CD4-positive, alpha-beta T cell treated with Interleukin-2 at 100 ng/mL for 4 hours (primary cell): ENCODE measurements around the gene IPPK.

Source experiments
- DNase-seq: peaks from one replicate; pipeline ENCODE4 v3.0.0-alpha.2; 2020; ENCODE audit warnings: low spot score

IPPK gene

DNA sequence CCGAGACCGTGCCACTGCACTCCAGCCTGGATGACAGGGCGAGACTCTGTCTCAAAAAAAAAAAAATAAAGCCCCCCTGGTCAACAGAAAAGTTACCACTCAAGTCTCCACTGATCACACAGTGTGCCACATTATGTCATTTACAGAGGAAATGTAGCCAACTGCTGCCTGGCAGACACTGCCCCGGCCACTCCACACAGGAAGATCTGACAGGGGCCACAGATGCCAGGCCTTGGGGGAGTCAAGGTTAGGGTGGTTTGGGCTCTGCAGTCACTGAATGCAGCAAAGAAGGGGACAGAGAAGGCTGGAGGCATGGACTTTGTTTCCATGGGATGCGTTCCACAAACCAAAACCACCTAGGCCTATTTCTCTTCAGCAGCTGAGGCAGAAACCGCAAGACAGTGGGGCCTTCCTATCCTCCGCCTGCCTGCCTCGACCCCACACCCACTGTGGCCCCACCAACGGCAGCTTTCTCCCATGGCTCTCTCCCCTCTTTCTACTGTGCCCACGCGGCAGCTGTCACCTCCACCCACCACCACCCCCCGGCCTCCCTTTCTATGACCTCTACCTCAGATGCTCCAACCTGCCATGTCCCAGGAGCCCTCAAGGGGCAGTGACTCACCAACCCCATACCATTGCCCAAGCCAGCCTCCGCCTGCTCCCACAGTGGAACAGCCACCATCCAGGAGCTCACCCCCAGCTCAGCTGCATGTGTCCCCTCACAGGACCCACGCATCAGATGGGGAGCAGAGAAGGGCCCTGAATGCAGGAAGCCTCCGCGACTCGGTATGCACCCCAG is 12.4 kb downstream of the IPPK start:
- no peak for DNase-seq

DNA sequence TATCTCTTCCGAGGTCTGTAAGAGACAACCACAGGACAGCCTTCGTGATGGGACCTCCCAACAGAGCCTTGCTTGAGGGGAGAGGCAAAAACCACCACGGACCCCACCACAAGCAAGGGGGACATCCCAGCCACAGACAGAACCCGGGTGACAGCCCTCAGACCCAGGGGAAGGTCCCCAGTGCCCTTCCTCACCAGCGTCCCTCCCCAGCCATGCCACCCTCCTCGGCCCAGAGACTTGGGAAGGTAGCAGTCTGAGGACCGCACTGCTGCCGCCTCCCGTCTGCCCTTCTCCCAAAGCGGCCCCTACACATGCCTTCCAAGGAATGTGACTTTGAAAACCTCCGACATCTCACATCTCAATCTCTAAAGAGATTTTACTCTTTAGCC is 13.4 kb downstream of the IPPK start:
- no peak for DNase-seq

GRCh38 chr9:92655896-92656536 is 13.9 kb downstream of the IPPK start:
- no peak for DNase-seq

DNA sequence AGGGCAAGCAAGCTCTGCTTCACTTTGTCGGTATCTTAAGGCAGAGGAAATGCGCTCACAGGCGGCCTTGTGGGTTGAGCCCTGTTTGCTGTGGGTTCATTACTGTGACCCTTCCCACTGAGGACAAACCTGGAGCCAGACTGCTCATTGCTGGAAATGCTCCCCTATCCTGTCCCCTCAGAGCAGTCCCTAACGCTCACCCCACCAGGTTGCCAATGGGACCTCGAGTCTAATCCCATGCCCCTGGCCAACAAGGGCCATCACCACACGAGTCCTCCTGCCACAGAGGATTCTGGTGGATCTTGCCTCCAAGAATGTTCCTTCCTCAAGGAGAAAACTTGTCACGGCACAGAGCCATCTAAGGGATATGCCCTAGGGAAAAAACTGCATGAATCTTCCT is 14.6 kb downstream of the IPPK start:
- no peak for DNase-seq

DNA sequence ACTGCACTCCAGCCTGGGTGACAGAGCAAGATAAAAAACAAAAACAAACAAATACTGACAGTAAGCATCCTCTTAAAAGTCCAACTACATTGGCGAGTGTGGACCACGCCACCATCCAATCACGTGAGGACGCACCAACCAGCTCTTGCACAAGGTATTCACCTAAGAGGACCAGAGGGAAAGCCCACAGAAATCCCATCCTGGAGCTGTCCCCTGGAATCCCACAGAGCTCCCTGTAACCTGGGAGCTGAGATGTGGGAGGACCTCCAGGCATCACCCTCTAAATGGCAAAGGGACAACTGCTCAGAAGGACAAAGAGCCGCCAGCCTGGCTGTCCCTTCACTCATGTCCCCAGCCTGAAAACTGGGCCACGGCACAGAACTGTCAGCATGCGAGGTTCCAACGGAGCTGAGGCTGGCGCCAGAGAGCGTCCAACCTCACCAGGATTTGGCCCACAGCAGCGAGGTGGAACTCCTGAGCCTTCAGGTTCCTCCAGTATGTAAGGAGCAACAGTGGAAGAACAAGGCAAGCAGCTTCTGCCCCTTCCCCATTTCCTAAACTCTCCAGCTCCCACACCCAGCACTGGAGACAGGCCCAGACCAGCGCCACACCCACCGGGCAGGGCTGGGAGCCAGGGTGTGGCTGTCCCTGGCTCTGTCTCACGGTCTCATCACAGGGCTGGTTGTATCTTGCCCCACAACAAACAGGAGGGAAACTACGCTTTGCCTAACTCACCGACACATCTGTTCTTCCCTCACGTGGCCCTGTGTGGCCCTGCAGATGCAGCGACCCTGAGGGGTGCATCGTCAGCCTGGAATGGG is 15.2 kb downstream of the IPPK start:
- no peak for DNase-seq

- DNase-seq: no peak
Measured at GRCh38 chr9:92652461-92652860, 17.5 kb downstream of the IPPK start.

- DNase-seq: no peak
Measured at GRCh38 chr9:92650839-92651621, 18.9 kb downstream of the IPPK start.

- no peak for DNase-seq
Measured at GRCh38 chr9:92650296-92650695, 19.6 kb downstream of the IPPK start.

GRCh38 chr9:92649007-92649406 is 20.9 kb downstream of the IPPK start:
- DNase-seq: no peak

DNA sequence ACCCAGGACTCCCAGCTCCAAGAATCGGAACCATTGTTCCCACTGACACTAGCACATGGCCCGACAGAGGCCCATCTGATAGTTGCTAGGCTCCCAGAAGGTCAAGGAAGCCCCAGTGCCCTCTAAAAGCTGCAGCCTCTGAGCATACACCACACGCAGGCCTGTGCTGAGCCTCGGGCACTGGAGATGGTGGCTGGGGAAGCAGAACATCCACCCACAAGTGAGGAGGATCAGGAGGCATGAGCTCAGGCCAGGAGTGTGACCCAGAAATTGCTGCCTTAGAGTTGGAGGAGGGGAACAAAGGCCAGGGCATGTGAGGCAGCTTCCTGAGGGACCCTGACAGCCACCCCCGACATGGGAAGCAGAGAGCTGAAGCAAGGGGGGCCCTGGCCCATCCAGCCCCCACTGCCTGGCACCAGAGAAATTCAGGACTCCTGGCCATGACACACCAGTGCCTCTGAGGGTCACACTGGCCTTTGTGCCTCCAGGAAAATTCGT is 21.4 kb downstream of the IPPK start:
- DNase-seq: no peak

DNA sequence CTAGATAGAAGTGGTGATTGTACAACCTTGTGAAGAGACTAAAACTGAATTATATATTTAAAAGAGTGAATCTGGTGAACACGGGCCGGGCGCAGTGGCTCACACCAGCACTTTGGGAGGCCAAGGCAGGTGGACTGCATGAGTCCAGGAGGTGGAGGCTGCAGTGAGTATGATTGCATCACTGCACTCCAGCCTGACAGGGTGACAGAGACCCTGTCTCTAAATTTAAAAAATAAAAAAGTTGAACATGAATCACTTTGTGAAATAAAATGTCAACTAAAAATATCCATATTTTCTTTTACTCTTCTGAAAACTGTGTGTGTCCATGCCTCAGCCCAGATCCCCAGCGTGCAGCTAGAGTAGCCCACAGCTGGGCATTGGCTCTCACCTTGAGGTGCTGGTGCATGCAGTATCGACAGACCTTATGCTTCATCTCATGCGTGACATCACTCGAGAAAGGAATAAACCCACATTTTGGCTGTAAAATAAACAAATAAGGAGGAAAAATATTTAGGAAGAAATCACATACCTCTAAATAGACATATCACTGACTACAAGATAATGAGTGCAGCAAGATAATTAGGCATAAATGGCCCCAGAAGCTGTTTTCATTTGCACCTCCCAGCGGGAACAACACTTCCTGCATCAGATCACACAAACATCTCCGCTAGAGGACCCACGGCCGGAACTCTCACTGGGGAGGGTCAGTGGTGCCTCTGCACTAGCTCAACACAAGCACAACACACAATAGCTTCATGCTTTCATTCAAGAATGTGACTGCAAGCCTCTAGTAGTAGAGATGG is 22.1 kb downstream of the IPPK start:
- DNase-seq: no peak

- DNase-seq: no peak
Measured at GRCh38 chr9:92645041-92645440, 24.9 kb downstream of the IPPK start.

DNA sequence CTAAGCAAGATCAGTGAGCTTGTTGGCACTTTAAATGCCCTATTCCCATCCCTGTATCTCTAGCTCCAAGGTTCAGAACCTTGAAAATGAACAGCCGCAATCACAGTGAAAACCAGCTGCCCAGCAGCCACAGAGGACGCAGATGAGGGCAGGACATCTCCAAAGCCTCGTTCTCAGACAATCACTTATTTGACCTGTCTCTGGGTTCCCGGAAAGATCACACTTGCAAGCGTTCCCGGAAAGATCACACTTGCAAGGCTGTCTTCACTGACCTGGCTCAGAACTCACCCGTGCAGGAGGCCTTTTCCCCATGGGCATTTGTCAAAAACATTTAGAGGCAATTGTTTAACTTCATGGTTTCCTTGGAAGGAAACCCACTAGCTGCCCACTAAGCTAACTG is 25.7 kb downstream of the IPPK start:
- DNase-seq: no peak

- DNase-seq: no peak
Measured at GRCh38 chr9:92642564-92642963, 27.4 kb downstream of the IPPK start.

GRCh38 chr9:92642041-92642451 is 27.9 kb downstream of the IPPK start:
- DNase-seq: no peak

GRCh38 chr9:92641092-92641809 is 28.7 kb downstream of the IPPK start:
- DNase-seq: no peak

DNA sequence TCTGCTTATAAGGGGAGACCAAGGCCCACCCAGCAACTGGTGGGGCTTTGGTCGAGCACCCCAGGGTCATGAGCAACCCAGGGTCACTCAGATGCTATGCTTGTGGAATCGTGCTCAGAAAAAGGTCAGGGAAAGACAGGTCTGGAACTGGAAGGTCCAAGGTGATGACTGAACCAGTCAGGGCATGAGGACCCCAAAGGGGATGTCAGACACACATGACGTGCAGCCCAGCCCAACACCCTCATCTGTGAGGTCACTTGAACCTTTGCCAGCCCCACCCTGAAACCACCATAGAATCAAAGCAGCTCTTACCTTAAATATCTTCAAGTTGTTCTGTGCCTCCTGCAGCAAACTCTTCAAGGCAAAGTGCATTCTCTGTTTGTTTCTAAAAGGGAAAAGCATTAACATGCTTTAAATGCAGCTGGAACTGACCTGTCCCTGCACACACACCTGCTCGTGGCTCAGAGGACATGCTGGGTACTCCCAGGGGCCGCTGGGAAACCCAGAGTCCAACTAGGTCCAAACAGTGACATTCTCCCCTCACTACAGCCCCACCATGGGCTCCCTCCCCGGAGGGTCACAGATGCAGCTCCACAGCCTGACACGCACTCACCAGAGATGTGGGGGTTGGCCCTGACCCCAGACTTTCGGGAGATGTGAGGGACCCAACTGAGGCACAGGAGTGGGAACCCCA is 29.4 kb downstream of the IPPK start:
- no peak for DNase-seq

- DNase-seq: no peak
Measured at GRCh38 chr9:92639791-92640271, 30.1 kb downstream of the IPPK start.

GRCh38 chr9:92639124-92639523 is 30.8 kb downstream of the IPPK start:
- DNase-seq: no peak
